HepG2 (cell line): ENCODE results near the gene IPCEF1. TPM values are rescaled to one million over a fixed set of nuclear protein-coding genes. Genes with fewer than 3 reads are reported as not detected.

ENCODE experiments used
- ATAC-seq: fragments of 200-7000 bp; cut with Tn5 transposase; 3 replicates; pipeline ENCODE4 v1.9.1; 2020; ENCODE audit warnings: mild to moderate bottlenecking, moderate library complexity
- BruUV-seq: library from RNA; stranded (reverse); fragments of 400-500 nt; replicated peaks from 2 replicates; lab custom pipeline; 2021; lab: Mats Ljungman, UMichigan
- CTCF ChIA-PET: fragments of 300-600 bp; formaldehyde crosslinking; extraction: SDS; loops from one replicate; lab custom pipeline; 2021; ENCODE audit warnings: low total read pairs, inconsistent platforms, low intra/inter-chr PET ratio; lab: Yijun Ruan, JAX
- POLR2A ChIA-PET: fragments of 350-600 bp; sonication (Branson Sonifier 250); formaldehyde crosslinking; loops from one replicate; lab custom pipeline; 2020; ENCODE audit warnings: antibody characterized with exemption, inconsistent platforms; lab: Yijun Ruan, JAX
- DNase-seq: peaks from one replicate; pipeline ENCODE4 v3.0.0-alpha.2; 2015; ENCODE audit warnings: low spot score
- FAIRE-seq: peaks from 3 replicates; lab custom pipeline; 2011; peaks lifted over from hg19 to GRCh38; lab: Jason Lieb, UNC
- H2AFZ ChIP-seq: one replicate; pipeline ENCODE4 v1.6.1; 2011; ENCODE audit warnings: low read length, inconsistent platforms
- H3K27ac ChIP-seq: fragments of 300-600 bp; 3 replicates; pipeline ENCODE4 v1.8.0; 2011; ENCODE audit warnings: mixed run types, mild to moderate bottlenecking, mixed read lengths, low read length, inconsistent platforms; ENCODE audit not compliant: insufficient read depth; ENCODE audit errors: extremely low read length
- H3K27me3 ChIP-seq, 2 experiments: fragments of 200-600 bp in 1 of 2; 2 replicates in 1 of 2; 3 replicates in 1 of 2; pipeline versions ENCODE4 v1.6.0 to v1.8.0; 2011; ENCODE audit warnings: low read length in 2 of 2, mild to moderate bottlenecking in 2 of 2, moderate library complexity in 2 of 2, inconsistent platforms in 1 of 2; ENCODE audit not compliant: insufficient read depth in 2 of 2, control insufficient read depth in 1 of 2
- H3K36me3 ChIP-seq, 2 experiments: fragments of 200-600 bp in 1 of 2; replicated peaks in 1 of 2; 2 replicates in 1 of 2; 3 replicates in 1 of 2; pipeline versions ENCODE4 v1.5.1 to v1.8.0; 2011; ENCODE audit warnings: low read length in 2 of 2, inconsistent platforms in 1 of 2; ENCODE audit not compliant: insufficient read depth in 2 of 2, control insufficient read depth in 1 of 2
- H3K4me1 ChIP-seq: 2 replicates; pipeline ENCODE4 v1.5.1; 2012; ENCODE audit warnings: low read length, inconsistent platforms; ENCODE audit not compliant: insufficient read depth
- H3K4me2 ChIP-seq: 2 replicates; pipeline ENCODE4 v1.6.0; 2011; ENCODE audit warnings: low read depth, low read length, inconsistent platforms
- H3K4me3 ChIP-seq, 3 experiments: fragments of 200-600 bp in 1 of 3; sonication (generic), shearing (Covaris generic) in 1 of 3; replicated peaks in 1 of 3; 2 replicates each; pipeline ENCODE4 v1.5.1; 2011 to 2016; ENCODE audit warnings: low read length in 3 of 3, inconsistent platforms in 2 of 3, low read depth in 2 of 3, mild to moderate bottlenecking in 2 of 3, control low read depth in 1 of 3, mixed read lengths in 1 of 3; ENCODE audit not compliant: insufficient read depth in 1 of 3
- H3K79me2 ChIP-seq: one replicate; pipeline ENCODE4 v1.6.1; 2011; ENCODE audit warnings: low read length, inconsistent platforms; ENCODE audit not compliant: insufficient read depth
- H3K9ac ChIP-seq: 2 replicates; pipeline ENCODE4 v1.6.0; 2011; ENCODE audit warnings: mild to moderate bottlenecking, low read depth, low read length, inconsistent platforms; ENCODE audit not compliant: insufficient read depth
- H3K9me3 ChIP-seq: 2 replicates; pipeline ENCODE4 v1.5.1; 2012; ENCODE audit warnings: mild to moderate bottlenecking, low read length
- H4K20me1 ChIP-seq: 2 replicates; pipeline ENCODE4 v1.6.0; 2011; ENCODE audit warnings: inconsistent platforms, mild to moderate bottlenecking, low read length, moderate library complexity; ENCODE audit not compliant: insufficient read depth
- ZHX2 ChIP-seq, 2 experiments: sonication (generic) in 1 of 2; formaldehyde crosslinking in 1 of 2; IDR thresholded peaks; 2 replicates each; pipeline versions ENCODE4 v1.6.1 to v1.9.0; 2014 to 2022; ENCODE audit warnings: antibody characterized with exemption in 1 of 2, borderline replicate concordance in 1 of 2, inconsistent platforms in 1 of 2, low read depth in 1 of 2, missing genetic modification reagents in 1 of 2
- ZKSCAN5 ChIP-seq: sonication (generic); formaldehyde crosslinking; IDR thresholded peaks from 2 replicates; pipeline ENCODE4 v1.5.1; 2020; ENCODE audit warnings: mild to moderate bottlenecking, missing genetic modification reagents
- WGBS: methylation state at CpG from one replicate; pipeline ENCODE4 v1.1.6; 2017; ENCODE audit warnings: low lambda C conversion rate; 5-methylcytosine and 5-hydroxymethylcytosine counted together
- in situ Hi-C: cut with HindIII; loops from 2 replicates; pipeline ENCODE4 v1.10.0; 2017; ENCODE audit warnings: low pct_unique_long_range_greater_than_20kb; ENCODE audit not compliant: extremely low pct_ligation_motif_present
- intact Hi-C: fragments of 100-400 bp; cut with micrococcal nuclease; formaldehyde crosslinking; loops from one replicate; pipeline ENCODE4 v1.10.0; 2022; ENCODE audit not compliant: unreplicated experiment
- polyA plus RNA-seq, 8 experiments: library from polyadenylated mRNA; depleted of rRNA in 3 of 8; stranded (reverse) in 7 of 8; unstranded in 1 of 8; fragments of >200 nt; fragmentation: Illumina TruSeq in 4 of 8; extraction: Trizol in 4 of 8; gene quantifications; 2 replicates each; pipeline versions ENCODE4 v1.2.1 to v1.2.3, GENCODE V29; 2011 to 2016; ENCODE audit warnings: low read depth in 4 of 8, missing spikeins in 1 of 8, mixed read lengths in 1 of 8; ENCODE audit not compliant: insufficient read depth in 1 of 8
- total RNA-seq, 5 experiments: library from RNA; depleted of rRNA; stranded (reverse); fragments of >200 nt; fragmentation: Illumina TruSeq; extraction: Trizol; gene quantifications; 2 replicates each; pipeline ENCODE4 v1.2.3, GENCODE V29; 2016; ENCODE audit warnings: low read depth in 1 of 5

IPCEF1 gene
- total and polyA plus RNA-seq, 2 of the 13 experiments (the other 11 are each of a cell fraction or from before 2014, with no cell fraction given): 0.03 TPM; not detected in 1

- Histone ChIP-seq H3K27ac (no peak overlapping the region), H3K9ac (no peak overlapping the region), H4K20me1 (no peaks in the 10 kb centered on the region), H3K27me3 (no peaks in the 10 kb centered on the region), H3K4me2 (no peak overlapping the region), H3K36me3 (no peaks in the 10 kb centered on the region), H3K79me2 (no peaks in the 10 kb centered on the region), H3K4me1 (peaks cover 5% of the 10 kb centered on the region; the same call in 1 of the 2 replicates), H3K4me3 (no peak overlapping the region), H2AFZ (no peak overlapping the region), H3K9me3 (no peaks in the 10 kb centered on the region)
- in situ Hi-C loops: no loop called here
- CTCF ChIA-PET: no interaction called here
- DNase-seq (no peak), FAIRE-seq (no peak), ATAC-seq (no peak)
- no TSS peak for BruUV-seq
- POLR2A ChIA-PET: no interaction called here
- WGBS: 62% methylated on average over 8 of the region's 8 CpGs
- TF ChIP-seq ZHX2 (IDR thresholded peaks at IDR 0.05; ENCODE audit: low read depth) (no peak), ZHX2 (CRISPR knock-in tag; IDR thresholded peaks at IDR 0.05; ENCODE audit: borderline replicate concordance) (no peak), ZKSCAN5 (CRISPR knock-in tag) (peak; percentile 20; the same call in 1 of the 2 replicates)
- intact Hi-C loops: no loop called here
These were observed 2.3 kb downstream of the IPCEF1 start for GRCh38 chr6:154354265-154354777.
